Activated T-cell treated with anti-CD3 and anti-CD28 coated beads for 24 hours (primary cell): ENCODE measurements around the gene FCRL6.
A peak's percentile ranks its signal among the peaks of the same experiment; 100 is the strongest.

ENCODE experiments used
- DNase-seq: peaks from one replicate; pipeline ENCODE4 v3.0.0-alpha.2; 2020; ENCODE audit warnings: low read depth

The FCRL6 gene

DNA sequence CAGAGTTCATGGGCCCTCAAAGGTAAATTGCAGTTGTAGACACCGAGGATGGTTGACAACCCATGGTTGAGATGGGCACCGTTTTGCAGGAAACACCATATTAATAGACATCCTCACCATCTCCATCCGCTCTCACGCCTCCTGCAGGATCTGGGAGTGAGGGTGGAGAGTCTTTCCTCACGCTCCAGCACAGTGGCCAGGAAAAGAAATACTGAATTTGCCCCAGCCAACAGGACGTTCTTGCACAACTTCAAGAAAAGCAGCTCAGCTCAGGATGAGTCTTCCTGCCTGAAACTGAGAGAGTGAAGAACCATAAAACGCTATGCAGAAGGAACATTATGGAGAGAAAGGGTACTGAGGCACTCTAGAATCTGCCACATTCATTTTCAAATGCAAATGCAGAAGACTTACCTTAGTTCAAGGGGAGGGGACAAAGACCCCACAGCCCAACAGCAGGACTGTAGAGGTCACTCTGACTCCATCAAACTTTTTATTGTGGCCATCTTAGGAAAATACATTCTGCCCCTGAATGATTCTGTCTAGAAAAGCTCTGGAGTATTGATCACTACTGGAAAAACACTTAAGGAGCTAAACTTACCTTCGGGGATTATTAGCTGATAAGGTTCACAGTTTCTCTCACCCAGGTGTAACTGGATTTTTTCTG is 33.8 kb downstream of the FCRL6 start:
- DNase-seq: no peak

DNA sequence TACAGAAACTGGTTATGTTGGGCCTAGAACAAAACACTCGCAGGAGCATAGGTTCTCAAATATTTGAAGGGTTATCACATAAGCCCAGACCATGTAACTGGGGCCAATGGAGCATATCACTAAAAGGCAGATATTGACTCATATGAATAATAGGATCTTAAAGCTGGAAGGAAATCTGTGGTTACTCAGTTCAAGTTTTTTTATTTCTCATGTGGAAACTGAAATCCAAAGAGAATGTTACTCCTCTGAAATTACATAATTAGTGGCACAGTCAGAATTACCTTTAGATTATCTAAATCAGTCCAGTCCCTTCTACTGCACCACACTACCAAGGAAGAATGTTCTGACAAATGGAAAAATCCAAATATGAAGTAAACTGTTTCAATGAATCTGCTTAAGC is 36.6 kb downstream of the FCRL6 start:
- DNase-seq: no peak

DNA sequence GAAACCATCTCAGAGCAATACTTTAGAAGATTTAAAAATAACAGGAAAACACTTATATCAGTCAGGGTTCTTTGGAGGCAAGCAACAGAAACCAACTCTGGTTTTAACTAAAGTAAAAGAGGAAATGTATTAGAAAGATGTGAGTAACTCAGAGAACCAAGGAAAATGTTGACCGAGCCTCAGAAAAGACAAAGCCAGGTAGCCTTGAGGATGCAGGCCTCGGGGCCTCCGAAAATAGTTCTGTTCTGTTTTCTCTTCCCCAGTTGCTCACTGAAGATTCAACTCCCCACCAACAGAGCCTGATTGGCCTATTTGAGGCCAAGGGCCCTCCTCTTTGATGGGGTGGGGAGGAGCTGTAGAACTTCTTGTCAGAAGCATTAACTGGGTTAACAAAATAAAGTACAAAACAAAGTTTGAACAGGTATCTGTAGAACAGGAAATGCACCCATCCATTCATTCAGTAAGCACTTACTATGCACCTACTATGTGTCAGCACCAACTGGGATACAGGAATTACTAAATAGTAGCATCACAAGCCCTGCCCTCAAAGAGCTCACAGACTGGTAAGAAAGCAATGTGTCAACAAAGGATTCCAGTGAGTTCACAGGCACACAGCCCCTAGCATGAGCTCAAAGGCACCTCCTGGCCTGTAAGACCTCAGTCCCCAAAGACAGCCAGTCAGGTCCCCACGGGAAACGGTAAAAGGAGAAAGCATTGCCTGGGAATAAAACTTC is 37.1 kb downstream of the FCRL6 start:
- no peak for DNase-seq

GRCh38 chr1:159841749-159842148 is 39.6 kb downstream of the FCRL6 start:
- DNase-seq: no peak

DNA sequence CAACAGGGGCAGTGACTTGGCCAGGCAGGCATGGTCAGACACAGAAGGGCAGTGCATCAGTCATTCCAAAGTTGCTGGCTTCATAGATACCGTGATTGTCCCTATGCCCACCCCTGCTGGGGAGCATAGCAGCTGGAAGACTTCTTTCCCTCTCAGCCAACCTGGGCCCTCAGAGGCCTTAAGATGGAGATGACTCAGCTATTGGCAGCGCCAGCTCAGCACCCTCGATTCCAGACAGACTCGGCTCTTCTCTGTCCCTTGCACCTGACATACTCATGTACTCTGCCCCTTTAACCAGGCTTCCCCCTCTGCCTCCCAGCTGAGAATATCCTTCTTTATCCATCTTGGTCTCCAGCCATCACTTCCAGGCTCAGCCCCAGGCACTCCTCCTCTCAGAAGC is 41.3 kb downstream of the FCRL6 start:
- DNase-seq: no peak

- no peak for DNase-seq
Observed at GRCh38 chr1:159845751-159846629, 43.8 kb downstream of the FCRL6 start.

- DNase-seq: no peak
Observed at GRCh38 chr1:159847231-159847630, 45.1 kb downstream of the FCRL6 start.

- DNase-seq: no peak
Observed at GRCh38 chr1:159848326-159848725, 46.2 kb downstream of the FCRL6 start.

- DNase-seq: no peak
Observed at GRCh38 chr1:159849626-159850366, 47.6 kb downstream of the FCRL6 start.

DNA sequence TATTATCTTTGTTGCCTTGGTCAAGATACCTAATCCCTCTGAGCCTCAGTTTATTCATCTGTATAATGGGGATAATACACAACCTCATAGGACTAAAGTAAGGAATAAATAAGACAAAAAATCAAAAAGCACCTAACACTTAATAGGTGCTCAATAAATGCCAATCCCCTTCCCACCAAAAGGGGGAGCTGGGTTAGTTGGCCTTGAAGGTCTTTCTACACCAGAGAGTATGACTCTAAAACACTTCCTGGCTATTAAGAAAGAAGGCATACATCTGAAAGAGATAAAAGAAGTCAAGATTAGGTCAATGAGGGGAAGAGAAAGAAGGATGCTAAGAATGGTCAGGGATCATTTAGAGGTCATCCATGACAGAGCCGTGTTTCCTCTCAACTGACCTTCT is 49.2 kb downstream of the FCRL6 start:
- DNase-seq: no peak

- DNase-seq: no peak
Observed at GRCh38 chr1:159853417-159854115, 51.4 kb downstream of the FCRL6 start.

DNA sequence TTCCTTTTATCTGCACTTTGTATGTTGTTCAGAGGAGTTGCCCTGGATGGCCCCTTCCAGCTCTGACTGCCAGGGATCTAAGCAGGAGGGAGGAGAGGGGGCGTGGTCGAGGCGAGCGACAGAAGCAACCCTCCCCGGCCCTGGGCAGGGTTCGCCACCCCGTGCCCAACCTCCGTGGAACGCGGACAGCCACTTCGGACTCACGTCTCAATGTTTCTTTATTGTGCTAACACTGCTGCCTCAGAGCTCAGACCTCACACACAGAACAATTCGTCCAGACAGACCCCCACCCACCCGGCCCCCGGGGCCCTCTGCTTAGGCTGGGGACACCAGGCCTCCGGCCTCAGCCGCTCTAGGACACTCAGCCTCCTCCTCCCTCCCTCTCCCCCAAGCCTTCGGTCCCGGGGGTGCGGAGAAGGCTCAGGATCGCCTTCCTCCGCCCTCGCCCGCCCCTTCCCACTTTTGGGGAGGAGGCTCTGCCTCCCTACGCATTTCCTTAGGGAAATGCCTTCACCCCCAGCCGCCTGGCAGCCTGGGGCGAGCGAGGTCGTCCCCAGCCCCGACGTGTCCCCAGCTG is 52.0 kb downstream of the FCRL6 start:
- no peak for DNase-seq

GRCh38 chr1:159854693-159855192 is 52.6 kb downstream of the FCRL6 start:
- DNase-seq: peak; percentile 66

DNA sequence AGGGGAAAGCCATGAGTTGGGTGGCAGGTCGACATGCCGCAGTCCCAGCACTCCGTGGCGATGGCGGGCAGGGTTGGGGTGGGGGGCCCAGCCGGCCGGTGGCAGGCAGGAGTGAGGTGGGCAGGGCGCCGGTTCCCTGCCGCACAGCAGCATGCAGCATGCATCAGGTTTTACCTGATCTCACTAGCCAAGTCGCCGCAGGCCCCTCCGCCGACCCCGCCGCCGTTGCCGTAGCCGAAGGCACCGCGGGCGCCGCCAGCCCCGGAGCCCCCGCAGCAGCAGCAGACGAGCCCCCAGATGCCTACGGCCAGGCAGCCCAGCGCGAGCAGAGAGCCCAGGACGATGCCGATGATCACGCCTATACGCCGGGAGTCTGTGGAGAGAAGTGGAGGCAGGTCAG is 53.5 kb downstream of the FCRL6 start:
- no peak for DNase-seq

- no peak for DNase-seq
Observed at GRCh38 chr1:159856576-159856975, 54.4 kb downstream of the FCRL6 start.

- no peak for DNase-seq
Observed at GRCh38 chr1:159857889-159858288, 55.7 kb downstream of the FCRL6 start.

DNA sequence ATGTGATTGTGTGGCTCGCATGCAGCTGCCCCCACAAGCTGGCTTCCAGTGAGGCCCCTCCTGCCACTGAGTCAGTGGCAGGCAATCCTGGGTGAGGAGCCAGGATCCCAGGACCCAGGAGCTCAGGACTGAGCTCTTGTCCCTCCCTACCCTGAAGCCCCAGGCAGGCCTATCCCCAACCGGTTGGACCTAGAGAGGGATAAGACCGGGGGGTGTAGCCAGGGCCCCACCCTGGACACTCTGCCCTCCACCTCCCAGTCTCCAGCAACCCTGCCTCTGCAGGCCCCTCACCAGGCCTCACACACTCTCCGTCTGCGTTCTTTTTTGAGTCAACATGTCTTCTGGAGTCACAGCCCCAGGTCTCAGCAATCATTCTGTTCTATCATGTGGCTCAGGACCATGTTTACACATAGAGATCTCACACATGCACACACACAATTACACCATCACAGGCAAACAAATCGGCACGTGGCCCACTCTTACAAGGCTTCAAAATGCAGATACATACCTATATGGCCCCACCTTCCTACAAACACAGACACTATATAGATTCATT is 57.7 kb downstream of the FCRL6 start:
- DNase-seq: no peak

DNA sequence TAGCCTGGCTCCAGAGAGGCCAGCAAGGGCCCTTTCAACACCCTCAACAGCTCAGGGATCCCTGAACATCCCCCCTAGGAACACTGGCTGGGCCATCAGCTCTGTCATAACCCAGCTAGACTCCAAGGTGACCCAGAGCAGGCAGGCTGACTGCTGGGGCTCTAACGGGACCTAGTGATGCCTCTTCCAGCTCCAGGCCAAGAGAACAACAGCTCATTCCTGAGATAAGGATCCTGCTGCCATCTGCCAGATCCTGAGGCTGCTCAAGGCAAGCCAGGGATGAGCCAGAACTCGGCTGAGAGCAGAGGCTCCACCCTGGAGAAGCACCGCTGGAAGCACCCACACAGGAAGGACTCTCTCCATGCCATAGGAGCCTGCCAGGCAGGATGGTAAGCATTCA is 58.3 kb downstream of the FCRL6 start:
- DNase-seq: no peak

DNA sequence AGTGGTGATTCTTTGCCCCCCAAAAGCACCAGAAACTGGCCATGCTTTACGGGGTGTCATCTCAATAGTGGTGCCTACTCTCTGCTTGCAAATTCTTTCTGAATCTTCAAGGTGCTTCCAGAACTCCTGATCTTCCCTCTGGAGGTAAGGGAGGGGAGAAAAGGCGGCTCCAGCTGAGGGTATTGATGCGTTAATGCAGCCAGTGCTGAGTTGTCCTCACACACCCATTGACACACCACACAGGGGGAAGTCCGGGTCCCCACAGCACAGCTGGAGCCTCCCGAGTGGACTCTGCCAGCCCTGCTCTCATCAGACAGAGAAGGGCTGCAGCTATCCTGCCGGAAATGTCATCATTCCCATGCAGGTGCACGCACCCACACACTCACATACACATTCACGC is 59.1 kb downstream of the FCRL6 start:
- no peak for DNase-seq

- no peak for DNase-seq
Observed at GRCh38 chr1:159862031-159862430, 59.9 kb downstream of the FCRL6 start.

DNA sequence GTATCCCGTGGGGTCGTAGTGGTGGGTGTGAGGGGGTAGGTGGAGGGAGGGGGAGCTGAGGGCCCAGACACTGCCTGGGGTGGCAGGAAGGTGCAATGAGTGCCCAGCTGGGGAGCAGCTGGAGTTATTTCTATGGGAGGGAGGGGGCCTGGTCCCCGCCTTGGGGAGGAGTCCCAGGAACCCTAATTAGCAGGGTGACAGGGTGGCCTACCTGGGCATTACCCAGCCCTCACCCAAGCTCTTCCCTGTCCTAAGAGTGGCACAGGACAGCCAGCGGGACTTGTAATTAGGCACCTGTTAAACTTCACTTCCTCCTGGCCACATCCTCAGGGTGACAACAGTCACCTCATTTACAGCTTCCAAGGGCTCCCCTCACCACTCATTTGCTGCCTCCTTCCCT is 60.4 kb downstream of the FCRL6 start, which contains the start of gene VSIG8:
VSIG8 (minus strand) TSS at position 101 of the 400 bp plus-strand sequence. CDS start 136 bp downstream, outside the sequence.
- no peak for DNase-seq
